Tibial nerve (tissue), 4 donors: ENCODE results near the gene SLC26A11.

Source experiments
- CTCF ChIP-seq, 5 experiments: fragments of 200-600 bp in 3 of 5; fragments of 450-650 bp in 2 of 5; sonication (generic) in 3 of 5; IDR thresholded peaks; one replicate each; pipeline ENCODE4 v1.5.1; 2016 to 2019; ENCODE audit warnings: antibody characterized with exemption in 5 of 5, mild to moderate bottlenecking in 3 of 5, moderate library complexity in 2 of 5
- EP300 ChIP-seq, 2 donors: sonication (generic); formaldehyde crosslinking; IDR thresholded peaks; one replicate each; pipeline ENCODE4 v1.6.1; 2017; ENCODE audit warnings: antibody characterized with exemption in 2 of 2, mild to moderate bottlenecking in 1 of 2

DNA sequence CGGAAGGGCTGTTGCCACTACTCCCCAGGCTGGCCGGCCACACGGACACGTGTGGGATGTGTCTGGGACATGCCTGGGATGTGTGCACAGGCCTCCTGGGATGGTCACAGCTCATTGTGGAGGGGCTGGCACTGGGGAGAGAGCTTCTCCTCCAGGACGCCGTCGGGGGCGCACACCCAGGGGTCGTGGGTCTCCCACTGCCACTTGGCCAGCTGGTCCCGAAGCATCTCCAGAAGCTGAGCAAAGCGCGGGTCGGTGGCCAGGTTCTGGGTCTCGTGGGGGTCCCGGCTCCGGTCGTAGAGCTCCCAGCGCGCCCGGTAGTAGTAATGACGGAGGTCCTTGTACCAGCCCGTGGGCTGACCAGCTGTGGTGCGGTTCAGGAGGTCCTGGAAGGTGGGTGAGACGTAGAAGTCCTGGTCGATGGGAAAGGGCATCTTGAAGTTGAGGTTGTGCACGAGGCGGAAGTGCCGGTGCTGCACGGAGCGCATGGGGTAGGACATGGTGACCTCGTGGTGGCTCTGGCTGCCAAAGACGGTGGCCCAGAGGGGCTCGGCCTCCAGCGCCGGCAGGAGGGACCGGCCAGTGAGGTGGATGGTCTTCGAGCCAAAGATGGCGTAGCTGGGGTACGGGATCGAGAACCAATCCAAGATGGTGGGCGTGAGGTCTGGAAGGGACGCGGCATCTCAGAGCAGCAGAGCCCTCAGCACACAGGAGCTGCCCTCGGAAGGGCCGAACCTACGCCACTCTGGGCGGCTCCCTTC lies 9.7 kb upstream of the SLC26A11 start:
- TF ChIP-seq CTCF (IDR thresholded peaks at IDR 0.05) (no peak), EP300 (IDR thresholded peaks at IDR 0.05) (no peak)
